ENCODE data around the gene PPY. TPM values are rescaled to one million over a fixed set of nuclear protein-coding genes. Genes with fewer than 3 reads are reported as not detected.
A peak's percentile ranks its signal among the peaks of the same experiment; 100 is the strongest.

PPY gene
- total RNA-seq, 4 donors from 2014 or later, result not detected

DNA sequence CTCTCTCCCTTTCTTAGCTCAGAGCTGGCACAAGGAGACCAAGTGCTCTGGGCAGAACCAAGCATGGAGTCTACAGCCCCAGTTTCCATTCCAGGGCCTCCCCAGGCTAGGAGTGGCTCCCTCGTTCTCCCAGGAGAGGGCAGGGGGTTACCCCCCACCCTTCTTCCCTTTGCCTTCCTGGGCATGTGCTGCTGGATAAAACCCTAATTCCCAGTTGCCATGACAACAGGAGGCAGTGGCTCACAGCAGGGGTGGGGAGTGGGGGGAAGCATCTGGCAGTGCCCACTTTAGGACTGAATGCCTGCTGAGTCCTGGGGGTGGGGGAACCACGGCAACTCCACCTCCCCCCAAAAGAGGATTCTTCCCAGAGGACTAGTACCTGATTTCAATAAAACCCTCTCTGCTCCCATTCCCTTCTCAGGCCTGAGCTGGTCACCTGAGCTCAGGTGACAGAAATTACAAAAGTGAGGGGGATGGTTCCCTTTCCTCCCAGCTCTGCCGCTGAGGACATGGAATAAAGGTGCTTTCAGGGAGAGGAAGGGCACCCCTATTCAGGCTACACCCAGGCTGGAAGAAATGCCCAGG, 36.8 kb downstream of the PPY start:
- no peaks in the 10 kb centered on the region for H3K36me3 ChIP-seq
- no peaks in the 10 kb centered on the region for H3K27me3 ChIP-seq
- 48 to 52% methylated on average over 3 of the region's 3 CpGs for WGBS, 2 donors
- H3K9me3 ChIP-seq, result no peaks in the 10 kb centered on the region
- DNase-seq, result no peak
- TF ChIP-seq, protein P1, sequence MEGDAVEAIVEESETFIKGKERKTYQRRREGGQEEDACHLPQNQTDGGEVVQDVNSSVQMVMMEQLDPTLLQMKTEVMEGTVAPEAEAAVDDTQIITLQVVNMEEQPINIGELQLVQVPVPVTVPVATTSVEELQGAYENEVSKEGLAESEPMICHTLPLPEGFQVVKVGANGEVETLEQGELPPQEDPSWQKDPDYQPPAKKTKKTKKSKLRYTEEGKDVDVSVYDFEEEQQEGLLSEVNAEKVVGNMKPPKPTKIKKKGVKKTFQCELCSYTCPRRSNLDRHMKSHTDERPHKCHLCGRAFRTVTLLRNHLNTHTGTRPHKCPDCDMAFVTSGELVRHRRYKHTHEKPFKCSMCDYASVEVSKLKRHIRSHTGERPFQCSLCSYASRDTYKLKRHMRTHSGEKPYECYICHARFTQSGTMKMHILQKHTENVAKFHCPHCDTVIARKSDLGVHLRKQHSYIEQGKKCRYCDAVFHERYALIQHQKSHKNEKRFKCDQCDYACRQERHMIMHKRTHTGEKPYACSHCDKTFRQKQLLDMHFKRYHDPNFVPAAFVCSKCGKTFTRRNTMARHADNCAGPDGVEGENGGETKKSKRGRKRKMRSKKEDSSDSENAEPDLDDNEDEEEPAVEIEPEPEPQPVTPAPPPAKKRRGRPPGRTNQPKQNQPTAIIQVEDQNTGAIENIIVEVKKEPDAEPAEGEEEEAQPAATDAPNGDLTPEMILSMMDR (IDR thresholded peaks at IDR 0.05), result no peak
- no peak for TF ChIP-seq POLR2A (IDR thresholded peaks at IDR 0.05)
- no peak overlapping the region for H3K4me3 ChIP-seq (replicated peaks in 1 of 3)
- peaks cover 4 to 27% of the 10 kb centered on the region in 2 donors for H3K4me1 ChIP-seq
- intact Hi-C loops (cut with DNase I), result loop anchor here (10.0 kb wide), 1 partner anchor 219 kb away; the partner anchor contains the start of gene HDAC5
- H3K27ac ChIP-seq, result no peak overlapping the region

DNA sequence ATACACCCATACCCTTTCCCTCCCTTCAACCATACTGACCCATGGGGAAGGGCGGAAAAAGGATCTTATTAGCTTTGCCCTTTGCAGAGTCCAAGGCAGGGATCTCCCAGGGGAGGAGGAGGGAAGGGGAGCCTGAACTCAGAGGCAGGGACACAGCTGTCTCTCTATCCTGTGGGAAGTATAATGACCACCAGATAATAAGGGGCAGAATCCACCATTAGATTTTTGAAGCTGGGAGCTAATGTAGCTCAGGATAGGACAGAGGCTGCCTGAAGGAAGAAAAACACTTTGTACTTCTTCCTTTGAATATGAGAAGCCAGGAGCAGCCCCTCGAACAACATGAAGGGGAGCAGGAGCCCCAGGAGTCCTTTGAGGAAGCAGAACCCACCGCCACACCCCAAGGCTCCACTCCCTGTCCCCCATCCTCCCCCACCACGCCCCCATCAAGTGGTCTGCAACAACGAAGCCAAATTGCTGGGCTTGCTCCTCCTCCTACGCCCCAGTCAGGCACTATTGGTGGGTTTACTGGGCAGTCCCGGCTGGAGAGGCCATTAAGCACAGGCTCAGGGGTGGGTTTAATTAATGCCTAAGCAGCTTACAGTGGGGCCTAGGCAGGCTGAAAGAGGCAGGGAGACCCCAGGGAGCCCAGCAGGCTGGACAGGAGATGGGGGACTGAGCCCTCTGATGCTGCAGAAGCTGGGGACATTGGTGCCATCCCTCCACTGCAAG, 40.3 kb downstream of the PPY start:
- Histone ChIP-seq H3K27me3 (no peaks in the 10 kb centered on the region), H3K4me1 (peaks cover 7 to 28% of the 10 kb centered on the region in 2 donors), H3K9me3 (no peaks in the 10 kb centered on the region), H3K27ac (no peak overlapping the region), H3K4me3 (replicated peaks in 1 of 3) (no peak overlapping the region), H3K36me3 (no peaks in the 10 kb centered on the region)
- TF ChIP-seq, protein P1 (IDR thresholded peaks at IDR 0.05), result no peak
- no peak for TF ChIP-seq POLR2A (IDR thresholded peaks at IDR 0.05)
- DNase-seq, result no peak
- 61 to 63% methylated on average over 7 of the region's 7 CpGs for WGBS, 2 donors
- intact Hi-C loops (cut with DNase I), result loop anchor here (10.0 kb wide), 1 partner anchor 223 kb away; the partner anchor contains the start of gene HDAC5

DNA sequence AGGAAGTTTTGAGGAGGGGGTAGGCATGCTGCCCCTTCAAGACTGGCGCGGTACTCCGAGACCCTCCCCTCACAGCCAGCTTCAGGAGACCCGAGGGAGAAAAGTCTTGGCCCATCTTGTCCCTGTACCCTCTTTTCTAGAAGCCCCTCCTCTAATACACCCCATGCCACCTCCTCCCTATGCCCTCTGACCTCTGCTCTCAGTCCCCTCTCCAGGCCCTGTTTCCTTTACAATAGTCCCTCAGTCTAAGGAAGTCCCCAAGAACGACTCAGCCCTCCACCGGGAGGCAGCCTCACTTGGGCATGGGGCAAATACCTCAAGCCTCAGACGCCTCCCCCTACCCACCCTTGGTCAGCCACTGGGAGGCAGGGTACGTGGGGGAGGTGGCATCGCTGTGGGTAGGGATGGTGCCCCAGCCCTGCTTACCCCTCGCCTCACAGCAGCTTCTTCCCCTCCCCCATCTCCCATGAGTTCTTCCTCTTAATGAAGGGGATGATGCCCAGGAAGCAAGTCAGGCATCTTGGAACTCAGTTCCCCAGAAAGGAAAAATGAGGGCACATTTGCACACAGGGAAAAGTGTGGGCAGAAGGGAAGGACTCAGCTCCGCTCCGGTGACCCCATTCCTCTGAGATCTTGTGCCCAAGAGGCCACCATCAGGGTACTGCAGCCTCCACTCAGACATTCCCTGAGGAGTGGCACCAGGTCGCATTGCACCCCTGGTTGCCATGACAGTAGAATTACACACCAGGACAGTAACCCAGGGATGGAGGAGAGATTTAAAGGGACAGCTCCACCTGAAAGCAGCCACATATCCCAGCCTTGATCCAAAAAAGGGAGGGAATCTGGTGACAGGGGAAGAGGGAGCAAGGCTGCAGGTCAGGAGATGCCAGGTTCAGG, 41.2 kb downstream of the PPY start:
- Histone ChIP-seq H3K9me3 (no peaks in the 10 kb centered on the region), H3K36me3 (no peaks in the 10 kb centered on the region), H3K4me3 (replicated peaks in 1 of 3) (peak overlapping the region in 1 of 3 donors; percentile 23), H3K27me3 (no peaks in the 10 kb centered on the region), H3K4me1 (peaks cover 7 to 25% of the 10 kb centered on the region in 2 donors), H3K27ac (no peak overlapping the region)
- intact Hi-C loops (cut with DNase I), result loop anchor here (10.0 kb wide), 1 partner anchor 224 kb away; the partner anchor contains the start of gene HDAC5
- no peak for DNase-seq
- 21 to 31% methylated on average over 11 to 12 of the region's 13 CpGs for WGBS, 2 donors
- TF ChIP-seq, protein P1 (IDR thresholded peaks at IDR 0.05), result no peak
- TF ChIP-seq POLR2A (IDR thresholded peaks at IDR 0.05), result no peak

DNA sequence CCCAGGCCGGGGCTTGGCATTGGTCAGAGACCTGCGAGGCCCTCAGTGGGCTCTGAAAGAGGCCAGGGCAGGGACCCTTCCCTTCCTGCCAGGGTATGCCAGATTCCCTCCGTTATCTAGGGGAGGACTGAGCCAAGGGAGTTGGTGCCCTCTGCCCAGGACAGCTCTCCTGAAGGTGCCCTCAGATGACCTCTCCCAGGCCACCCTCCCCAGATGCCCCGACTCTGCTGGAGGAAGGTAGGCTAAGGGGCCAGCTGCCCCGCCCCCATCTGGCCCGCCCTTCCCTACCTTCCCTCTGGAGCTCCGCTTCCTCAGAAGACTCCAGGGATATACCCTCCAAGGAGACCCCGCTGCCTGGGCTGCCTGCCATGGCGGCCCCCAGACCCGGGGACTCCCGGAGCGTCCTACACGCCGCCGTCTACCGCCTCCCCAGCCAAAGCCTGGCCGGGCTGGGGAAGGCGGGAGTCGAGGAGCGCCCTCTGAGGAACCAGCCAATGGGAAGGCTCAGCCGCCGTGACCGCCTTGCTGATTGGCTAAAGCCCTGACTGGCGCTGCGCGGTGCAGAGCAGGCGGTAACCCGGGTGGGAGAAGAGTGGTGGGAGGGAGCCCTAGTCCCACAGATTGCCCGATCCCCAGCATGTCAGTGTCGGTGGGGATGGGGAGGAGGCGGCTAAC, 42.0 kb downstream of the PPY start:
- DNase-seq, result peak; percentile 86 to 87
- no peaks in the 10 kb centered on the region for H3K36me3 ChIP-seq
- H3K4me3 ChIP-seq (replicated peaks in 1 of 3), result peak overlapping the region in 2 of 3 donors; percentile 14 to 23
- intact Hi-C loops (cut with DNase I), result loop anchor here (10.0 kb wide), 1 partner anchor 224 kb away; the partner anchor contains the start of gene HDAC5
- no peak overlapping the region for H3K27ac ChIP-seq
- no peaks in the 10 kb centered on the region for H3K9me3 ChIP-seq
- no peaks in the 10 kb centered on the region for H3K27me3 ChIP-seq
- 5 to 11% methylated on average over 7 to 10 of the region's 31 CpGs for WGBS, 2 donors
- TF ChIP-seq POLR2A (IDR thresholded peaks at IDR 0.05), result no peak
- TF ChIP-seq, protein P1 (IDR thresholded peaks at IDR 0.05), result no peak
- H3K4me1 ChIP-seq, result peaks cover 7 to 17% of the 10 kb centered on the region in 2 donors
